HG03196 (cell line): Measurements from ENCODE around the gene ZNF554.

Experiments used
- ATAC-seq: cut with Tn5 transposase; IDR thresholded peaks from one replicate; pipeline ENCODE4 v1.9.1; 2021; ENCODE audit not compliant: unreplicated experiment

The ZNF554 gene

GRCh38 chr19:2819540-2820111, at the start of gene ZNF554:
Gene ZNF554 (plus strand): TSS chr19:2819868. CDS start chr19:2820072, 204 bp downstream.
- ATAC-seq, result peak; percentile 92

GRCh38 chr19:2770055-2771013, 49.3 kb upstream of the ZNF554 start:
- ATAC-seq, result no peak

- ATAC-seq, result no peak
These were observed 47.6 kb upstream of the ZNF554 start for GRCh38 chr19:2771786-2772674.

GRCh38 chr19:2774083-2774679, 45.5 kb upstream of the ZNF554 start:
- no peak for ATAC-seq

- ATAC-seq, result no peak
These were observed 44.6 kb upstream of the ZNF554 start for GRCh38 chr19:2774953-2775555.

GRCh38 chr19:2775556-2776430, 43.9 kb upstream of the ZNF554 start:
- no peak for ATAC-seq

GRCh38 chr19:2777952-2778683, 41.5 kb upstream of the ZNF554 start:
- no peak for ATAC-seq

- no peak for ATAC-seq
These were observed 40.4 kb upstream of the ZNF554 start for GRCh38 chr19:2779121-2779740.

GRCh38 chr19:2780284-2780683, 39.4 kb upstream of the ZNF554 start:
- no peak for ATAC-seq

- ATAC-seq, result no peak
These were observed 37.2 kb upstream of the ZNF554 start for GRCh38 chr19:2782329-2782935.

GRCh38 chr19:2782936-2783780, 36.5 kb upstream of the ZNF554 start, which contains the start of gene SGTA:
Gene SGTA (minus strand): TSS chr19:2783273. CDS start chr19:2769068, 14,205 bp downstream.
- peak; percentile 81 for ATAC-seq

- ATAC-seq, result no peak
These were observed 35.9 kb upstream of the ZNF554 start for GRCh38 chr19:2783781-2784145.

GRCh38 chr19:2785244-2785997, 34.2 kb upstream of the ZNF554 start, which contains the start of gene THOP1:
Gene THOP1 (plus strand): TSS chr19:2785503. CDS start chr19:2785663, 160 bp downstream.
- ATAC-seq, result peak; percentile 67

GRCh38 chr19:2787115-2787514, 32.6 kb upstream of the ZNF554 start:
- ATAC-seq, result no peak

- no peak for ATAC-seq
These were observed 31.4 kb upstream of the ZNF554 start for GRCh38 chr19:2788237-2788636.

- no peak for ATAC-seq
These were observed 29.5 kb upstream of the ZNF554 start for GRCh38 chr19:2790194-2790556.
